HG03280 (cell line): ENCODE data around the gene ZNF253.
A peak's percentile ranks its signal among the peaks of the same experiment; 100 is the strongest.
"Not testable (repeated sequence)": the region's sequence is repeated elsewhere in the genome, so short reads cannot be mapped to it uniquely, and the experiment has no call there.

Experiments used
- ATAC-seq: cut with Tn5 transposase; IDR thresholded peaks from one replicate; pipeline ENCODE4 v1.9.1; 2021; ENCODE audit warnings: mild to moderate bottlenecking, moderate library complexity; ENCODE audit not compliant: unreplicated experiment

The ZNF253 gene

GRCh38 chr19:19892055-19892941 is 26.6 kb downstream of the ZNF253 start:
- not testable (repeated sequence) for ATAC-seq

- ATAC-seq: no peak
These were observed 34.6 kb downstream of the ZNF253 start for GRCh38 chr19:19900139-19900728.

GRCh38 chr19:19900729-19901444 is 35.2 kb downstream of the ZNF253 start, which contains the start of gene ZNF93:
TSS of gene ZNF93 (plus strand) at chr19:19900946. CDS start at chr19:19901089, 143 bp downstream.
- ATAC-seq: peak; percentile 93

- not testable (repeated sequence) for ATAC-seq
These were observed 41.9 kb downstream of the ZNF253 start for GRCh38 chr19:19907551-19907950.

- no peak for ATAC-seq
These were observed 44.0 kb downstream of the ZNF253 start for GRCh38 chr19:19909654-19910053.

- no peak for ATAC-seq
These were observed 45.5 kb downstream of the ZNF253 start for GRCh38 chr19:19911150-19911549.

GRCh38 chr19:19914596-19914995 is 48.9 kb downstream of the ZNF253 start:
- no peak for ATAC-seq

GRCh38 chr19:19930417-19930816 is 64.7 kb downstream of the ZNF253 start:
- not testable (repeated sequence) for ATAC-seq

GRCh38 chr19:19933432-19934314 is 68.0 kb downstream of the ZNF253 start:
- not testable (repeated sequence) for ATAC-seq

GRCh38 chr19:19937403-19937802 is 71.7 kb downstream of the ZNF253 start:
- ATAC-seq: no peak

GRCh38 chr19:19938449-19938848 is 72.8 kb downstream of the ZNF253 start:
- ATAC-seq: no peak

GRCh38 chr19:19943848-19944582 is 78.3 kb downstream of the ZNF253 start:
- ATAC-seq: no peak
